GDM1 (cell line): ENCODE measurements around the gene MAFF.

Source experiments
- DNase-seq: peaks from one replicate; lab custom pipeline; 2025; lab: John Stamatoyannopoulos, UW

The MAFF gene

DNA sequence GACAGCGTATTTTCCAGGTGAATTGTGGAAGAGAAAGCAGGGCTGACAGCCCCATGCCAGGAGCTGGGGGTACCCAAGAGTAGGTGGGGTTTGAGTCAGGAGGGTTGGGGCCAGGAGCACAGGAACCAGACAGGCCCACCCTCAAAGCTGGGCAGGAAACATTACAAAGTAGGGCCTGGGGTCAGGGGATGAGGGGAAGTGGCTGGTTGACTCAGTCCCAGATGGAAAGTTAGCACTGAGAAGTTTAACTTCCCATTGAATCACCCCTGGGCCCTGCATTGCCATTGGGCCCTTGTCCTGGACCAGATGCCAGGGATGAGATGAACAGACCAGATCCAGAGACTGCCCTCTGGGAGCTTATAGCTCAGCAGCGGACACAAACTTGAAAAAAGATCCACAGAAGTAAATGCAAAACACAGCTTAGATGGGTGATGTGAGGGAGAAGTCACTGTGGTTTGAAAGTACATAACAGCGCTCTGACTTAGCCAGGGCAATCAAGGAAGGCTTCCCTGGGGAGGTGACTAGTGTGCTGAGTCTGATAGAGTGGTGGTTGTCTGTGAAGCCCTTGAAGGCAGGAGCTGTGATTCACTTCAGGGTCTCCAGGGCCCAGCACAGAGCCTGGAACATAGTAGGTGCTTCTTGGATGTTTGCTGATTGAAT, 2.2 kb downstream of the MAFF start:
- no peak for DNase-seq

DNA sequence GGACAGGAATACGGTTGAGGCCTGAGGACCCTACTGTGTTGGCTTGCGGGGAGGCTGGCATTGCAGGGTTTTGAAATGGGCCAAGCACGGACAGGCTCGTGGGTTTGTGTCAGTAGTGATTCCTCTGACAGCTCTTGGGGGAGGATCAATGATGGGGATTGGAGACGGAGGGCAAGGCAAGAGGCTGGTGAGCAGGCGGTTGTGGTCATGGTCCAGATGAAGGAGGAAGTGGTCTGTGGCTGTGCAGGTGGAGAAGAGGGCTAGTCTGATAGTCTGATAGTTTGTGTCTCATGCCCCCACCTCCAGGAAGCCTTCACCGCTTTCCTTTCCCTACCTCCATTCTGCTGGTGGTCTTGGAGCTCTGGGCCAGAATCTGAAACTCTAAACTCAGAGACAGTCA, 3.0 kb downstream of the MAFF start:
- DNase-seq = no peak

DNA sequence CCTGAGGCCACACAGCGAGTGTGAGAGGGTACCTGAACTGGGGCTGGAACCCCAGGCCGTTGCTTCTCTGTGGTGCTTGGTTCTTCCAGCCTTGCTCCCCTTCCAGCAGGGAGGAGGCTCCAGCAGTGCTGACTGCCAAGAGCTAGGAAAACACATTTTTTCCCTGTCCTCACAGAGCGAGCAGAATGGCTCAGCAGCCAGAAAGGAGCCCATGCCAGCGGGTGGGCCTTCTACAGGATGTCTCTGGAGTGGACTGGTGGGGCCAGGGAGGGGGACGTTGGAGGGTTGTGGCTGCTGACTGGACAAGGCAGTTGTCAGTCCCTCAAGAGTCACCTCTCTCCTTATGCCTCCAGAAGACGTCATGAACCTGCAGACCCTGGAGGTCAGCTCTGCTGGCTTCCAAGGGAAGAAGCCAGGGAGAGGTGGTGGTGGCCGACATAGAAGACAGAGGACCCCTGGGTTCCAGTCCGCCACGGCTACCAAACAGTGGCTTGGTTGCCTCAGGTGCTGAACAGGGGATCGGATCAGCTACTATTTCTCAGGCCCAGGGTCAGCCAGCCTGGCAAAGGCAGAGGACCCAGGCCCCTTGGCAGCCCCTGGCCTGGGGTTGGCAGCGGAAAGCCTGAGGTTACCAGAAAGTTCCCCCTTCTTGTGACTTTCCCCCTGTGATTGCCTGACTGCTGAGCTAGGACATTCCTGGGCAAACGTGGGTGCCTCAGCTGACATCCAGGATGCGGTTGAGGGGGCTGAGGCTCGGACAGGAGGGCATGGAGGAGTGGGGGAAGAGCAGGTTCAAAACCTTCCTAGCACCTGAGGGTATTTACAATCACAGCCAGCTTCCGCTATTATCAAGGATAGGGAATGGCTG, 3.7 kb downstream of the MAFF start:
- no peak for DNase-seq

DNA sequence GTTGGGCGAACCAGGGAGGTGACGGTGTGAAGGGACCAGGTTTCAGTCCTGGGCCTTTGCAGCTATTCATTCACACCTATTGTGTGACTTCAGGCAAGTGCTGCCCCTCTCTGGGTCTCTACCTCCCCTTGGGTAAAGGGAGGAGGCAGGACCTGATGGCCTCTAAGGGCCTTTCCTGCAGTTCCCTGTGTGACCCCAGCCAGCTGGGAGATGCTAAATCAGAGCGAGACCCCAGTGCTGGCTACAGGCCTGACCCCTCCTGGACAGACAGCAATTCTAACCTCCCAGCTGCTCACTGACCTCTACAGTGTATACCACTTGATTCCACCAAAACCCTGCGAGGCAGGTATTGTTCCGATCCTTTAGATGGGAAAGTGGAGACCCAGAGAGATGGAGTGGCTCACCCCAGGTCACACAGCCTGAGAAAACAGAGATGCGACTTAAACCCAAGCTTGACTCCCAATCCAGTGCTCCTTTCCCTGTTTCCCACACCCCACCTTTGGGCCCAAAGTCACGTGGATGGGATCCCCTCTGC, 6.2 kb downstream of the MAFF start:
- no peak for DNase-seq

DNA sequence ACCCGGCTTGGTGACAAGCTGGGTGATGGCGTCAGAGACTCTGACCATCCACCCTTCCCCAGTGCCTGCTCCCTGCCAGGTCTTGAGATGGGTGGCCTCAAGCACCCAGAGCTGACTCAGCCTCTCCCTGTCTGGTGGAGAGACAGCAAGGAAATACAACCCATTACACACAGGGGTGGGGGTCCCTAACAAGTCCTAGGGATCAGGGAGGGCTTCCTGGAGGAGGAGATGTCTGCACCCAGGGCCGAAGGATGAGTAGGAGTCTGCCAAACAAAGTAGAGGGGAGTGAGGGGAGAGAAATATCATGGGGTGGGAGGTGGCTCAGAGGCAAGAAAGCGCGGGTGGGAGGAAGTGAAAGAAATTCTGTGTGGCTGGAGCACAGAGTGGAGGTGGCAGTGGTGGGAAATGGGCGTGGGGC, 6.8 kb downstream of the MAFF start:
- DNase-seq = no peak

DNA sequence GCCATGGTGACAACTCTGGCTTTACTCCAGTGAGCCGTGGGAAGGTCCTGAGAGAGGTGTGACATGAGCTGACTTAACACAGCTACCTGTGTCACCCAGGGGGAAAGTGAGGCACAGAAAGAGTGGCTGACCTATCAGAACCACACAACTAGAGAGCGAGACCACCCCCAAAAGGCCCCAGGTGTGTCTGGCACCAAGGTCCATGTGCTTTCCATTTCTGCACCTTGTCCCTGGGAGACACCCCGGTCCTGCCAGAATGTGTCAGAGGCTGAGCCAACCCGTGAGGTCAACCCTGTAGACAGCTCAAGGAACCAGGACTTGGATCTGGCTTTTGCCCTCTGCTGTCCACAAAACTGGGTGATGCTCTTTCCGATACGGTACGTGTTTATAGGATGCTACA, 9.8 kb downstream of the MAFF start:
- no peak for DNase-seq

DNA sequence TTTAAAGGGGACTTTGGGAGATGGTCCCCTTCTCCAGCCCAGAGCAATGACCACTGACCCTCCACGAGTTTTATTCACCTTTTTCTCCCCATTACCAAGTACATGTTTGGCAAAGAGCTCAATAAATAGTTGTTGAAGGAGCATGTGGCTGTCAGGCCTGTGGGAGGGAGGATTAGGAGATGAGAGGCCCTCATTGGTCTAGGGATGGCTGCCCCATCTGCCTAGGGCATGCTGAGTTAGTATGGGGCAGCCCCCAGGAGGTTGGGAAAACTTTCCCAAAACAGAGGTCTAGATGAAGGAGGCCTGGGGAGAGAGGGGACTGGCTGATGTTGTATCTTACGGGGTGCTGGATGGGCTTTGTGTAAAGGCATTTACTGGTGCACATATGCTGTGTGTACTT, 10.6 kb downstream of the MAFF start:
- DNase-seq = no peak

DNA sequence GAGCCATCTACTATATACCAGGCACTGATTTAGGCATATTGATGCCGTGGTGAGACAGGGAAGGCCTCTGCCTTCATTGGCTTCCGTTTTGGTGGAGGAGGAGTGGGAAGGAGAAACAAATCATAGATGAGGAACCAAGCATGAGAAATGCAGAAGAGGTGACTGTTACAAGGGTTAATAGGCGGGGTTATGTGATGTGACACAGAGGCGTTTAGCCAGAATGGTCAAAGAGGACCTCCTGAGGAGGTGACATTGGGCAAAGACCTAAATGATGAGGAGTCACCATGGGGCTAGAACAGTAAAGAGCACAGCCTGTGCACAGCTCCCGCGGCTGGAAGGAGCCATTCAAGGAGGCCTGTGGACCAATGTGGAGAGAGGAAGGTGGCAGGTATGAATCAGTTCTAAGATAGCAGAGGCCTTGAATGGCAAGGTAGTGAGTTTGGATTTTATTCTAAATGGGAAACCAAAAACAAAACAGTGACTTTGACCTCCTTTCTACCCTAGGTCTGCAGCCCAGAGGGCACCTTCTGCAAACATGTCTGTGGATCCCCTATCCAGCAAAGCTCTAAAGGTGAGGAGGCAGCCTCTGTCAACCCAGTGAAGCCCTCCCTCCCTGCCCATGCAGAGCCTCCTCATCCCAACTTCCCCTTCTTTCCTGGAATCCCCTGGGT, 11.7 kb downstream of the MAFF start:
- no peak for DNase-seq

DNA sequence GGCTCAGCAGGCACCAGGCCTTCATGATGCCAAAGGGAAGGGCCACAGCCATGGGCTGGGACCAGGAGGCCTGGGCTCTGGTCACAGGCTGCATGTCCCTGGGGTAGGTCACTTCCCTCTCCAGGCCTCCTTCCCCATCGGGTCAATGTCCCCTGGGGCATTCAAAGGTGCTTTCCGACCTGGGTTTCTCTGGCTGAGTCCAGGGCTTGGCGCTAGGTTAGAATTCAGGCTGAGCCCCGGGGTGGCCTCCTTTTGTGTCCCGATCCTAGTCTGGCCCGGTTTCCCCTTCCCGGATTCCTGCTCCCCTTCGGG, 12.2 kb downstream of the MAFF start:
- DNase-seq = no peak

DNA sequence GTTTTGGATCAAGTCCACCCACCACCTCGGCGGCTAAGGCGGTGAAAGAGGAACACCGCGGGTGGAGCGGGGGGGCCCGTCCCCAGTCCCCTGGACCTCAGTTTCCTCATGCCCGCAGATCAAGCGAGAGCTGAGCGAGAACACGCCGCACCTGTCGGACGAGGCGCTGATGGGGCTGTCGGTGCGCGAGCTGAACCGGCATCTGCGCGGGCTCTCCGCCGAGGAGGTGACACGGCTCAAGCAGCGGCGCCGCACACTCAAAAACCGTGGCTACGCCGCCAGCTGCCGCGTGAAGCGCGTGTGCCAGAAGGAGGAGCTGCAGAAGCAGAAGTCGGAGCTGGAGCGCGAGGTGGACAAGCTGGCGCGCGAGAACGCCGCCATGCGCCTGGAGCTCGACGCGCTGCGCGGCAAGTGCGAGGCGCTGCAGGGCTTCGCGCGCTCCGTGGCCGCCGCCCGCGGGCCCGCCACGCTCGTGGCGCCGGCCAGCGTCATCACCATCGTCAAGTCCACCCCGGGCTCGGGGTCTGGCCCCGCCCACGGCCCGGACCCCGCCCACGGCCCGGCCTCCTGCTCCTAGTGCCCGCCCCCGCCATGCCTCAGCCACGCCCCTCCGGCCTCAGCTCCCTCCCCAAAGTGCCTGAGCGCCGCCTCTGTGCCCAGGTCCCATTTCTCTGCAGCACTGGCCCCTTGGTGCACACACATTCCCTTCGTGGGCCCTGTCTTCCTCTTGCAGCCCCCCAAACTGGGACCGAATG, 12.7 kb downstream of the MAFF start:
- no peak for DNase-seq

DNA sequence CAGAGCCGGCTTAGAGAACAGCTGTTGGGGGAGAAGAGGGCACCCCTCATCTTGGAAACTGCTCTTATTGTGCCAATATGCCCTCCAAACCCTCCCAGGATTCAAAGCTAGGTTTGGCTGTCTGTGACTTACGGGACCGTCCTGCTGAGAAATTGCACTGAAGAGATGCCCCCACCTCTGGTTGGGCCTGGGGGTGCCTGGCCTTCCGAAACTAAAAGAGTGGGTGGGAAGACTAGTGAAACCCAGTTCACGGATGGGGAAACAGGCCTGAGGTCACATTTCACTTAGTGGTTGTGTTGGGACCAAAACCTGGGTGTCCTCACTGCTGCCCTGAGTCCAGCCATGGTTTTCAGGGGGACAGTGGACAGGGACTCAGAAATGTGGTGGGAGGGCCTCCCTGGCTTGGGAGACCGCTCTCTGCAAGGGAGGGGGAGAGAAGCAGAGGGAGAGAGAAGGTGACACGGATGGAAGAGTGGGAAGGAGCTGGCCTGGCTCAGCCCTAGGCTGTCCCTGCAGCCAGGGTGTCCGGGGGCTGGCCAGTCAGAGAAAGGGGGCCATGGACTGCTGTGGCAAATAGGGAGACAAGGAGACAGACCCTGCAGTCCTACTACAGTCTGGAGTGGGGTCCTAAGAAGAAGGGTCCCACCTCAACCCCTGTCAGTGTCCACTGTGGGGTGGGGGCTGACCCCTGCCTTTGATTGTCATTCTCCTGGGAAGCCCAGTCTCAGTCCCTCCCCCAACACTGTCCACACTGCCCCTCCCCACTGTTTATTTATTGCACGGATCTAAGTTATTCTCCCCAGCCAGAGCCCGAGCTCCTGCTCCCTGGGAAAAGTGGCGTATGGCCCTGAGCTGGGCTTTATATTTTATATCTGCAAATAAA, 13.6 kb downstream of the MAFF start:
- no peak for DNase-seq

DNA sequence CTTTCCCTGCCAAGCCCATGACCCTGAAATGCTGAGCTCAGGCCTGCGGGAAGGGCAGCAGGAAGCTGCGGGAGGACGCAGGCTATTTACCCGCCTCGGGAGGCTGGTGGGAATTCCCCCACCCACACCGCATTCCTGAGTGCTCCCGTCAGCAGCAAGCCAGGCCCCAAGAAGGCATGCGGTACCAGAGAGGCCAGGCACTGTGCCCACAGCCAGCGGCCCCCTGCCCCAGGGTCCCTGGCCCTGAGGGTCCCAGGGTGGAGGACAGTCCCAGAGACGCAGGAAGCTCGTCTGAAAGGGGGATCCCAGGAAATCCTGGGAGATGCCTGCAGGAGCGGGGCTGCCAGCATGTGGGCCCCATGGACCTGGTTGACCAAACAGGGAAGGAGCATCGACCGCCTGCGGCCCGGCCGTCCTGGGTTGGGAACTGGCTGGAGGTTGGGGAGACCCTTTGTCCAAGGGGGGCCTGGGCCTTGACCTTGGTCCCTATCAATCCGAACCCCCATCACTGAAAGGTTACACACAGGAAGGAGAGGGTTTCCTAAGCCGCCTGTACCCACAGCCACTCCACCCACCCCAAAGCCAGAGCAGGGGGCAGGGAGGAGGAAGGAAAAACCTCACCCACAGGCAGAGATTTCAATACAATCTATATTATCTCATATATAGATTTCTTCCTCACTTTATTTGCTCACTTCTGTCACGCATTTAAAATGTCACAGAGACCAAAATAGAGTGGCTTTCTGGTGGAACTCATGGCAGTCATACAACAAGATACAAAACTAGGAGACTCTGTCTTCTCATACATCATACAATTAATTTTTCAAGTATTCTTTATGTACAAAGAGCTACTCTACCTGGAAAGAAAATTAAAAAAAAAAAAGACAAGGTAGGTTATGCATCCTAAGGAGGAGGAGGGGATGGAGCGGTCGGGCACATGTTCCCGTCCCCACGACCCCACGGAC, 17.1 kb downstream of the MAFF start:
- DNase-seq = no peak

DNA sequence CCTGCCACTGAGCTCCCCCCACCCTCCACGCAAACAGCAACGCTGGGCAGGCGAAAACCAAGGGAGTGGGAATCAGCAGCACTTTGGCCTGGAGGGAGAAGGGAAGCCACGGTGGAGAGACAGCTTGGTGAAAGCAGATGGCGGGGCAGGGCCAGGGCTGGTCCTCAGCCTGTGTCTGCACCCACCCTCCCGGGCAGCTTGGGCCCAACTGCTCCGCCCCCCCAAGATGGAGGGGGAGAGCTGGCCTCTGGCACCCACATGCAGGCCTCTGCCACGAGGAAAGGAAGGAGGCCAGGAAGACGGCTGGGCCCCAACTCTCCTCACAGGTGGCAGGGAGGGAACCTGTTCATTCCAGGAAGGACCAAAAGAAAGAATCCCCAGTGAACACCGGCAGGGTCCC, 17.8 kb downstream of the MAFF start:
- no peak for DNase-seq

DNA sequence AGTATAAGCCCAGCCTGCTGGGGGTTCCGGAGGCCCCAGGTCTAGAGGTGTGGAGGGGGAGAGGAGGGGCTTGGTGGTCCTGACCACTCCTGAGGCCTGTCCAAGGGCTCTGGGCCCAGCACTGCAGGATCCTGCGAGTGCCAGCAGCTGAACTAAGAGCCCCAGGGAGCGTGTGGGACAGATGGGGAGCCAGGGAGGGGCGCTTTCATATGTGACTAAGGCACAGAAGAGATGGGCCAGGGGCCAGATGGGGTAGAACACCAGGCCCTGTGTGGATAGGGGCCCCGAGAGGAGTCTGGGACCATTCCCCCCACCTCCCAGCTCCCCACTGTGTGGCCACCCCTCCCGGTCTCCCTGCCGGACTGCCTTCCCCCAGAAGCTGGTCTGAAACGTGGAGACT, 18.4 kb downstream of the MAFF start:
- DNase-seq = no peak

DNA sequence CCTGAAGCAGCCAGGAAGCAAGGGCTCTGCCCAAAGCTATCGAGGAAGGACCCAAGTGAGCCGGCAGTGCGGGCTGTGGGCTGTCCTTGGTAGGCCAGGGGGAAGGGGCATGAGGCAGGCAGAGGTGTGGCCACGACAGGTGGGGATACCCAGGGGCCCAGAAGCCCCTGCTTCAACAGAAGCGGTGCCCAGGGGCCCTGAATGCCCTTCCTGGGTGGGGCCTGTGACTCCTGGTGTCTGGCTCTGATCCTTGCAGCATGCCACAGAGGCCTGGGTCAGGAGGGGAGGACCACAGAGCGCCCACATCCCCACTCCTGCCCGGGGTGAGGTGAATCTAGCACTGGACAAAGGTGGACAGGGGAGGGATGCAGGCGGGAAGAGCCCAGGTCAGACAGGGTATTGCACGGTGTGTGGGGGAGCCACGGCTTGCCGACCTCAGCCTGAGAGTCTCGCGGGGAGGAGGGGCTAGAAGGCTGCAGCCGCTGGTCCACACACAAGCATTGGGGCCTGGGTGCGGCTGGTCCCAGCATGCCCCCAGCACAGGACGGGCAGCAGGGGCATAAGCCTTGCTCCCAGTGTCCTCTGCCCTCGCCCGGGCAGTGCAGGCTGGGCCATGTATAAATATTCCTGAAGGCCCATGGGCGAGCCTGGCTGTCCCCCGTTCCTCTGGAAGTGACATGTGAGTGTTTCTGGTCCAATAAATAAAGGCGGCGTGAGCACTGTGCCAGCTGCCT, 19.0 kb downstream of the MAFF start:
- DNase-seq = no peak

DNA sequence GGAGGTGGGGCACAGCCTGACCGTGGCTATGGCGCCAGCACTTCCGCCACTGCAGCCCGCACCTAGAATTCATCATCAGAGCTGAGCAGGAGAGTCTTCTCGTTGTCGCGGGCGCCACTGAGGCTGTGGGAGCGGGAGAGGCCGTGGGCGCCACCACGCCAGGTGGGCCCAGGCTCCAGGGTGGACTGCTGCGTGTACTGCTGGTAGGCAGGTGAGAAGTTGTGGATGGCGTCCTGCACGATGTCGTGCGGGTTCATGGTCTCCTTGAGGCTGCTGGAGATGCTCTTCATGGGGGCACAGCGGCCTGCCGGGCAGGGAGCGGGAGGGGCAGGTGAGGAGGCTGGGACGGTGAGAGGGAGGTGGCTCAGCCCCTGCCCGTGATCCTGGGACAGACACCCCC, 19.6 kb downstream of the MAFF start:
- DNase-seq = no peak

DNA sequence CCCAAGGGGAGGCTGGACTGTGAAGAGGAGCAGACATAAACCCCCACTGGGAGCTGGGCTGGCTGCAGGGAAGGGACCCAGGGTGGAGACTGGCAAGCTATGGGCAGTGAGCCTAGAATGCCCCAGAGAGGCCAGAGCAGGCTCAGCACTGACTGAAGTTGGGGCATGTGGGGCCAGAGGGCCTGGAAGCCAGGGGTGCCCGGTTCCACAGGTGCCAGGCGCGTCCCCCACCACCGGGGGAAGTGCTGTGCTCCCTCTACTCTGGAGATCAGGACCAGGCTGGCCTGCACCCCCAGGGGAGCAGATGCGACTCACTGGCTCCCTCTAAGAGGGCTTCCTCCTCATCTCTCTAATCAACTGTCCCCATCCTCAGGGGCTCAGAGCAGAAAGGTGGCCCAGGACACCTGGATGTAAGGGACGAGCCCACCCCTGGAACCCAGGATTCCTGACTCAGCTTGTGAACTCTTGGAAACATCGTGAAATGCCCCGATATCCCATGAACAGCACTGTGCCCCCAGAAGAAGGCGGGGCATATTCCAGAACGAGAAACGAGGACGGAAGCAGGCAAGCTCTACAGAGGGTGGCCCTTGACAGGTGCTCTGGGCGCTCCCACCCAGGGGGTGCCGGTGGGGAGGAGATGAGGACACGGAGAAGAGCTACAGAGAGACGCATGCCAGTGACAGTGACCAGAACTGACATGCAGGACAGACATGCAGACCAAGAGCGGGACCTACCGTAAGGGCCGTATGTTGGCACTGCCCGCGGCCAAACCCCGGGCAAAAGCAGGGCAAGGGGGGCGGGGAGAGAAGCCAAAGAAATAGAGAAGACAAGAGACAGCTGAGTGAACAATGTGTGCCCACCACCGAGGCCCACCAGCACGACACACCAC, 20.4 kb downstream of the MAFF start:
- no peak for DNase-seq

DNA sequence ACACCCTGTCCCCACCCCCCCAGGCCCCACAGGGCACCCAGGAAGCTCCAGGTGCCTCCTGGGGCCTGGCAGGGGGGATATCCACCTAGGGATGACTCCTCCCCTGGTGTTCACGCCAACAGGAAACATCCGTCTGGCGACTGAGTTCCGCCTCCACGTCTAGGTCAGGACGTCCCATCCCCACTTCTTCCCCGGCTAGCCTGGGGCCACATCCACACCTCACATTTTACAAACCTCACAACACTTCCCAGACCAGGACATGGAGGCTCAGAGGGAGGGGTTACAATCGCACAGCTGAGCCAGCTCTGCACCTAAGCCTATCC, 21.0 kb downstream of the MAFF start:
- no peak for DNase-seq
